Cardiac muscle cell (in vitro differentiated cells and primary cell): ENCODE data around the gene RNF128. TPM values are rescaled to one million over a fixed set of nuclear protein-coding genes. Genes with fewer than 3 reads are reported as not detected.

Experiments
- DNase-seq, 2 donors: peaks; one replicate each; pipeline versions ENCODE4 v3.0.0 to v3.0.0-alpha.2; 2010 to 2017; ENCODE audit warnings: low read depth in 1 of 2, low spot score in 1 of 2
- H3K27ac ChIP-seq: fragments of 200-600 bp; sonication (generic); 2 replicates; pipeline ENCODE4 v1.5.1; 2016
- H3K27me3 ChIP-seq: fragments of 200-600 bp; sonication (generic); 2 replicates; pipeline ENCODE4 v1.6.0; 2016; ENCODE audit warnings: control low read depth
- H3K36me3 ChIP-seq: fragments of 200-600 bp; sonication (generic); 2 replicates; pipeline ENCODE4 v1.5.1; 2016; ENCODE audit warnings: control low read depth
- H3K4me1 ChIP-seq: fragments of 200-600 bp; sonication (generic); 2 replicates; pipeline ENCODE4 v1.8.1; 2017; ENCODE audit warnings: low read depth, mild to moderate bottlenecking, mixed run types
- H3K4me3 ChIP-seq: fragments of 200-600 bp; sonication (generic); 2 replicates; pipeline ENCODE4 v1.5.1; 2016; ENCODE audit warnings: mild to moderate bottlenecking
- H3K9me3 ChIP-seq: fragments of 200-600 bp; sonication (generic); 2 replicates; pipeline ENCODE4 v1.5.1; 2017; ENCODE audit warnings: low read depth, mild to moderate bottlenecking, control low read depth
- polyA plus RNA-seq: library from polyadenylated mRNA; unstranded; fragments of >200 nt; fragmentation: Nextera tagmentation; extraction: Ambion mirVana; gene quantifications from 2 replicates; pipeline ENCODE4 v1.2.1, GENCODE V29; 2016
- total RNA-seq: library from RNA; depleted of rRNA; stranded (reverse); fragments of >200 nt; gene quantifications from 2 replicates; pipeline ENCODE4 v1.2.3, GENCODE V29; 2016
- TF ChIP-seq, protein P1 (sequence below): IDR thresholded peaks from 2 replicates; pipeline ENCODE4 v1.5.1; 2012; ENCODE audit warnings: low read depth, mild to moderate bottlenecking, low read length

RNF128 gene
- total and polyA plus RNA-seq, 2 experiments from 2014 or later = 0.18 to 0.72 TPM

DNA sequence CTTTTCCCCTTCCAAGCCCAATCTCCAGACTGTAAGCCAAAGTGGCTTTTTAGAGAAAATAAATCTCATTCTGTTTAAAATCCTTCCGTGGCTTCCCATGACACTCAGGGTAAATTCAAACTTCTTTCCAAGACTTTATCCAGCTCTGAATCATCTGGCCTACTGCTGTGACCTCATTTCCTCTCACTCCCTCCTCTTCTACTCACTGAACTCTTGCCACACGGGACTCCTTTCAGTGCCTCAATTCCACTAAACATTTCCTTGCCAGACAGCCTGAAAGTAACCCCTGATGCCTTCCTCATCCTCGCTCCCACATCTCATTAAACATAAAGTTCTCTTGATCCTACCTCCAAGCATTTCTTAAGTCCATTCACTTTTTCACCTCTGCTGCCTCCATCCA, 27.8 kb upstream of the RNF128 start:
- Histone ChIP-seq H3K27ac (no peak overlapping the region), H3K27me3 (no peaks in the 10 kb centered on the region), H3K4me1 (peaks cover 4% of the 10 kb centered on the region), H3K9me3 (no peaks in the 10 kb centered on the region), H3K36me3 (no peaks in the 10 kb centered on the region), H3K4me3 (no peak overlapping the region)
- peak in 1 of 2 donors; percentile 25 for DNase-seq
- TF ChIP-seq, protein P1, sequence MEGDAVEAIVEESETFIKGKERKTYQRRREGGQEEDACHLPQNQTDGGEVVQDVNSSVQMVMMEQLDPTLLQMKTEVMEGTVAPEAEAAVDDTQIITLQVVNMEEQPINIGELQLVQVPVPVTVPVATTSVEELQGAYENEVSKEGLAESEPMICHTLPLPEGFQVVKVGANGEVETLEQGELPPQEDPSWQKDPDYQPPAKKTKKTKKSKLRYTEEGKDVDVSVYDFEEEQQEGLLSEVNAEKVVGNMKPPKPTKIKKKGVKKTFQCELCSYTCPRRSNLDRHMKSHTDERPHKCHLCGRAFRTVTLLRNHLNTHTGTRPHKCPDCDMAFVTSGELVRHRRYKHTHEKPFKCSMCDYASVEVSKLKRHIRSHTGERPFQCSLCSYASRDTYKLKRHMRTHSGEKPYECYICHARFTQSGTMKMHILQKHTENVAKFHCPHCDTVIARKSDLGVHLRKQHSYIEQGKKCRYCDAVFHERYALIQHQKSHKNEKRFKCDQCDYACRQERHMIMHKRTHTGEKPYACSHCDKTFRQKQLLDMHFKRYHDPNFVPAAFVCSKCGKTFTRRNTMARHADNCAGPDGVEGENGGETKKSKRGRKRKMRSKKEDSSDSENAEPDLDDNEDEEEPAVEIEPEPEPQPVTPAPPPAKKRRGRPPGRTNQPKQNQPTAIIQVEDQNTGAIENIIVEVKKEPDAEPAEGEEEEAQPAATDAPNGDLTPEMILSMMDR = no peak

DNA sequence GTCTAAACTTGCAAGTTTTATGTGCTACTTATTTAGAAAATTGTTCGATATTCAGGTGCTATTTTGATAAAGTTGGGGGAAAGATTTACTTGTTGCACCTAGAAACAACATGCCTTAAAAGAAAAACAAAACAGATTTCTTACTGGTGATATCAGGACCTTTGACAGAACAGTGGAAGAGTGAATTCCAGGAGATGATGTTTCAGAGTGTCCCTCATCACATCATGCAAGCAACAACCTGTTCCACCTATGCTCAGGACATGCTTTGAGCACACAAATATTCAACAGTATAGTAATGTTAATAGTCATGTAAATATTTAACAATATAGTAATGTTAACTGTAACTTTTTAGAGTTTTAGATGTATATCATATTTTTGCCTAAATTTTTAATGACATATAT, 23.9 kb upstream of the RNF128 start:
- H3K27me3 ChIP-seq = no peaks in the 10 kb centered on the region
- H3K4me3 ChIP-seq = no peak overlapping the region
- TF ChIP-seq, protein P1 = no peak
- no peaks in the 10 kb centered on the region for H3K36me3 ChIP-seq
- no peaks in the 10 kb centered on the region for H3K9me3 ChIP-seq
- DNase-seq = no peak
- peaks cover 4% of the 10 kb centered on the region for H3K4me1 ChIP-seq
- no peak overlapping the region for H3K27ac ChIP-seq

DNA sequence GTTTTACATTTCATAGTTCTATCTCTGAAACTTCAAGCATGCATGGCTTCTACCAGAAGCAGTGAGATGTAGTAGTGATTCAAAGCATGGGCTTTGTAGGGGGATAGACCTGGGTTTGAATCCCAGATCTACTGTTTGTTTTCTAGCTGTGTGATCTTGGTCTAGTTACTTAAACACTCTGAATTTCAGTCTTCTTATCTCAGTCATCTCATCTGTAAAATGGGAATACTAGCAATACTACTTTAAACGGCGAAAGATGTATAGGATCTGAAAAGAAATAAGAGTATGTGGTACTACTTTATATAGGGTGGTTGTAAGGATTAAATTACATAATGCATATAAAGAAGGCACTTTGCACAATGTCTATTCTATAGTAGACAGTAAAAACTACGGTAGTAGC, 20.0 kb upstream of the RNF128 start:
- no peak overlapping the region for H3K27ac ChIP-seq
- H3K9me3 ChIP-seq = no peaks in the 10 kb centered on the region
- TF ChIP-seq, protein P1 = no peak
- DNase-seq = no peak
- peaks cover 19% of the 10 kb centered on the region for H3K4me1 ChIP-seq
- no peaks in the 10 kb centered on the region for H3K36me3 ChIP-seq
- no peak overlapping the region for H3K4me3 ChIP-seq
- no peaks in the 10 kb centered on the region for H3K27me3 ChIP-seq

DNA sequence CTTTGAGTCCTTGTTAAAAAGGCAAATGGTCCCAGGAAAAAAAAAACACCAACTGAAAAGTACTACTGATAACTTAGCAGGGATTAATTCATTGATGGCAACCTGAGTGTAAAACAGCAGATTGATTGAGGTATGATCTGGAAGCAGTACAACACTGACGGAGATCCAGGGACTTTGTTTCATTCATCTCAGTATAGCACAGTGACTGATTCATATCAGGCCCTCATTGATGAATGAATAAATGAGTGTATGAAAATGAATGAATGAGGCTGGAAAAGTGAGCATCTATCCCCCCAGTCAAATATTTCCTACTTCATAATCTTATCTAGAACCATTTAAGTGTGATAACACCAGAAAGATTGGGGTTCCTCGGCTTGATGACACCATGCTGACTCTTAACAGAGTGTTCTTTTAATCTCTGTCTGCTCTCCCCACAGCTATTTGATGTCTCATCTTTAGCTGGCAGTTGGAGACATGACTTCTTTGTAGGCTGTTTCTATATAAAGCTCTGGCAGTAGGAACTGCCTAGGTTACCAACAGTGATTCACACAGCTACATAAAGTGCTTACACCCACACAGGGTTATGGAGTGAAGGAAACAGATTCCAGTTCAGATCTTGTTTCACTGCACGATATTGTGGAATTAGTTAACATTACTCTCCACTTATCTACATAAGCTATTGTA, 18.6 kb upstream of the RNF128 start:
- Histone ChIP-seq H3K27ac (peak overlapping the region; percentile 14), H3K4me1 (peaks cover 15% of the 10 kb centered on the region), H3K36me3 (no peaks in the 10 kb centered on the region), H3K27me3 (no peaks in the 10 kb centered on the region), H3K9me3 (no peaks in the 10 kb centered on the region), H3K4me3 (no peak overlapping the region)
- TF ChIP-seq, protein P1 = no peak
- DNase-seq = peak; percentile 43 to 69

DNA sequence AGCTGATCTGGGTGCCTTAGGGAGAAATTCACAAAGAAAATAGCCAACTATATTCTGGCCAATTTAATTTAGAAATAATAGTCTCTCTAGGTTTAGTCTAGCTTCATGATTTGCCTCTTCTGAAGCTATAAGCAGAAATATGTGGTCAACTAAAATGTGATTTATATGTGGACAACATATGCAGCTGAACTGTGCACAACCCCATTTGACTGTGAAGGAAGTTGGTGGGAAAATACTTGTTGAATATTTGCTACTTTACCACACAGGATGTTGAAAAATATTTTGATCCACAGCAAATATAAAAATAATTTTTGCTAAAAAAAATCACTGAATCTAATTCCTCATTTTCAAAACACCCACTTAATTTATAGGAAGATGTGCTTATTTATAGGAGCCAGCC, 15.7 kb upstream of the RNF128 start:
- no peak overlapping the region for H3K27ac ChIP-seq
- H3K4me3 ChIP-seq = no peak overlapping the region
- no peak for DNase-seq
- H3K36me3 ChIP-seq = no peaks in the 10 kb centered on the region
- peaks cover 15% of the 10 kb centered on the region for H3K4me1 ChIP-seq
- no peaks in the 10 kb centered on the region for H3K27me3 ChIP-seq
- no peaks in the 10 kb centered on the region for H3K9me3 ChIP-seq
- TF ChIP-seq, protein P1 = no peak

DNA sequence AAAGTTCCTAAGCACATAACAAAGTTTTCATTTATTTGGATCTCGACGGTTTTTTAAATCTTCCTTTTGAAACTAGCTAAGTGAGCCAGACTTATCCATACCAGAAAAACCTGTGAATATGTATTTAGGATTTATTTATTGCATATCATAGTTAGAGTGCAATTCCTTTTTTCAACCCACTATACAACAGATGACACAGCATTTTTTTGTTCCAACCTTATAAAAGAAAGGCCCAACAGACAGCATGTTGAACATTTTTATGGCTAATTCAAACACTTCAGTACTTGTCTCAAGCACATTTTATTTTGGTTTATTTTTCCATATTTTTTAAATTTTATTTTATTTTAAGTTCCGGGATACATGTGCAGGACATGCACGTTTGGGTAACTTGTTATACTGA, 15.1 kb upstream of the RNF128 start:
- H3K36me3 ChIP-seq = no peaks in the 10 kb centered on the region
- H3K9me3 ChIP-seq = no peaks in the 10 kb centered on the region
- no peak overlapping the region for H3K27ac ChIP-seq
- TF ChIP-seq, protein P1 = no peak
- DNase-seq = no peak
- H3K27me3 ChIP-seq = no peaks in the 10 kb centered on the region
- H3K4me3 ChIP-seq = no peak overlapping the region
- peaks cover 15% of the 10 kb centered on the region for H3K4me1 ChIP-seq
